DOHH2 (cell line): ENCODE measurements around the gene ZNF805.

Source experiments
- CTCF ChIP-seq: fragments of 200-600 bp; sonication (generic); IDR thresholded peaks from one replicate; pipeline ENCODE4 v1.5.1; 2014; ENCODE audit warnings: antibody characterized with exemption, mild to moderate bottlenecking, low read depth, low read length; ENCODE audit not compliant: poor library complexity, severe bottlenecking
- EZH2phosphoT487 ChIP-seq: fragments of 200-600 bp; sonication (generic); IDR thresholded peaks from 2 replicates; pipeline ENCODE4 v1.6.1; 2017; ENCODE audit warnings: borderline replicate concordance, mild to moderate bottlenecking, antibody characterized with exemption, low read length, moderate library complexity, mixed read lengths

- TF ChIP-seq CTCF: no peak
- no peak for TF ChIP-seq EZH2phosphoT487
Observed at GRCh38 chr19:57245066-57245465, 4.6 kb downstream of the ZNF805 start.
